Colonic mucosa (tissue), 4 donors: ENCODE results near the gene IFNB1. TPM values are rescaled to one million over a fixed set of nuclear protein-coding genes. Genes with fewer than 3 reads are reported as not detected.

Source experiments
- DNase-seq: peaks from one replicate; pipeline ENCODE4 v3.0.0-alpha.2; 2020
- H3K27ac ChIP-seq: fragments of 200-600 bp; one replicate; pipeline ENCODE4 v1.8.0; 2021
- H3K27me3 ChIP-seq: fragments of 200-600 bp; one replicate; pipeline ENCODE4 v1.8.0; 2021
- H3K36me3 ChIP-seq: fragments of 200-600 bp; one replicate; pipeline ENCODE4 v1.8.0; 2021
- H3K4me1 ChIP-seq: fragments of 200-600 bp; one replicate; pipeline ENCODE4 v1.8.0; 2021; ENCODE audit warnings: mild to moderate bottlenecking
- H3K4me3 ChIP-seq: fragments of 200-600 bp; one replicate; pipeline ENCODE4 v1.8.0; 2021
- H3K9ac ChIP-seq, 2 donors: one replicate each; pipeline ENCODE4 v1.7.0; 2013; ENCODE audit warnings: control low read depth in 2 of 2, low read depth in 2 of 2, low read length in 2 of 2
- H3K9me3 ChIP-seq: fragments of 200-600 bp; one replicate; pipeline ENCODE4 v1.8.0; 2021
- CTCF ChIP-seq: fragments of 200-600 bp; IDR thresholded peaks from one replicate; pipeline ENCODE4 v1.8.0; 2022; ENCODE audit warnings: antibody characterized with exemption, mild to moderate bottlenecking
- intact Hi-C: fragments of 100-400 bp; cut with DNase I; formaldehyde crosslinking; loops from one replicate; pipeline ENCODE4 v1.14.1; 2022
- total RNA-seq, 2 donors: library from RNA; stranded (reverse); fragmentation: NEBNext Ultra II Directional in 1 of 2; extraction: Animal tissue kit (Norgen Biotek cat#: 25700) in 1 of 2; gene quantifications; one replicate each; pipeline ENCODE4 v1.2.1, GENCODE V29; 2021
- donor health status: healthy.
- donor health status: DM: no; HTN: no; CAD: no.
- donor health status: DM: no; HTN: no; CAD: no.

Gene IFNB1
- total RNA-seq, 2 donors from 2014 or later: not detected

- Histone ChIP-seq H3K9me3 (no peaks in the 10 kb centered on the region), H3K27ac (no peak overlapping the region), H3K4me1 (no peaks in the 10 kb centered on the region), H3K4me3 (no peak overlapping the region), H3K9ac (no peak overlapping the region), H3K27me3 (no peaks in the 10 kb centered on the region), H3K36me3 (no peaks in the 10 kb centered on the region)
- intact Hi-C loops: loop anchor here (2.0 to 10.0 kb wide), 3 partner anchors 146 to 1616 kb away; no protein-coding TSS in a partner anchor
- DNase-seq: no peak
- TF ChIP-seq CTCF: peak; percentile 80
Measured at GRCh38 chr9:21110708-21111576, 33.2 kb upstream of the IFNB1 start.

- Histone ChIP-seq H3K9ac (no peak overlapping the region), H3K4me3 (no peak overlapping the region), H3K4me1 (no peaks in the 10 kb centered on the region), H3K27ac (no peak overlapping the region), H3K9me3 (no peaks in the 10 kb centered on the region), H3K27me3 (no peaks in the 10 kb centered on the region), H3K36me3 (no peaks in the 10 kb centered on the region)
- no peak for TF ChIP-seq CTCF
- intact Hi-C loops: loop anchor here (10.0 kb wide), 1 partner anchor 220 kb away; no protein-coding TSS in a partner anchor
- DNase-seq: no peak
Measured at GRCh38 chr9:21104787-21105186, 27.0 kb upstream of the IFNB1 start.

- TF ChIP-seq CTCF: no peak
- intact Hi-C loops: loop anchor here (10.0 kb wide), 1 partner anchor 218 kb away; no protein-coding TSS in a partner anchor
- no peak overlapping the region for H3K9ac ChIP-seq
- DNase-seq: no peak
- no peak overlapping the region for H3K4me3 ChIP-seq
- no peaks in the 10 kb centered on the region for H3K36me3 ChIP-seq
- H3K9me3 ChIP-seq: no peaks in the 10 kb centered on the region
- no peaks in the 10 kb centered on the region for H3K27me3 ChIP-seq
- no peaks in the 10 kb centered on the region for H3K4me1 ChIP-seq
- no peak overlapping the region for H3K27ac ChIP-seq
Measured at GRCh38 chr9:21102305-21102704, 24.6 kb upstream of the IFNB1 start.

GRCh38 chr9:21097817-21098216 lies 20.1 kb upstream of the IFNB1 start:
- H3K27ac ChIP-seq: no peak overlapping the region
- TF ChIP-seq CTCF: no peak

GRCh38 chr9:21096901-21097255 lies 19.1 kb upstream of the IFNB1 start:
- no peak overlapping the region for H3K4me3 ChIP-seq
- no peaks in the 10 kb centered on the region for H3K9me3 ChIP-seq

More at GRCh38 chr9:21097817-21098216, 20.1 kb upstream of the IFNB1 start:
- no peak for DNase-seq
- H3K9ac ChIP-seq: no peak overlapping the region
- intact Hi-C loops: no loop called here
- no peaks in the 10 kb centered on the region for H3K36me3 ChIP-seq
- H3K27me3 ChIP-seq: no peaks in the 10 kb centered on the region
- no peaks in the 10 kb centered on the region for H3K9me3 ChIP-seq
- H3K4me1 ChIP-seq: no peaks in the 10 kb centered on the region
- H3K4me3 ChIP-seq: no peak overlapping the region

More at GRCh38 chr9:21096901-21097255, 19.1 kb upstream of the IFNB1 start:
- H3K27me3 ChIP-seq: no peaks in the 10 kb centered on the region
- DNase-seq: no peak
- no peak for TF ChIP-seq CTCF
- intact Hi-C loops: no loop called here
- H3K4me1 ChIP-seq: no peaks in the 10 kb centered on the region
- no peaks in the 10 kb centered on the region for H3K36me3 ChIP-seq
- H3K27ac ChIP-seq: no peak overlapping the region
- no peak overlapping the region for H3K9ac ChIP-seq
